Heart left ventricle (tissue), 13 donors: ENCODE data around the gene FBXO42.

Experiments used
- POLR2A ChIP-seq, 2 donors: fragments of 450-650 bp; IDR thresholded peaks; one replicate each; pipeline ENCODE4 v1.6.1; 2017; ENCODE audit warnings: antibody characterized with exemption in 2 of 2, mild to moderate bottlenecking in 2 of 2, moderate library complexity in 2 of 2
- TF ChIP-seq, protein P1 (sequence below), 12 donors: fragments of 200-600 bp; sonication (generic) in 4 of 12; IDR thresholded peaks; one replicate each; pipeline versions ENCODE4 v1.5.0 to v1.8.0; 2018 to 2022; ENCODE audit warnings: antibody characterized with exemption in 12 of 12, mild to moderate bottlenecking in 5 of 12
- donor health status: ischemic (EF 13 %, LVEDD 7.1; RV severe dilation, severe dysfunction).
- donor health status: DM: no; HTN: yes; CAD: no.
- donor health status: DM: no; HTN: no; CAD: no.
- donor health status: ischemic (EF 25% LVEDD 6.9; RV normal size, moderate dysfunction).
- donor health status: ischemic (EF 25% LVEDD 5.7; RV mildly dilated, moderate dysfunction).
- donor health status: ischemic (EF 35%, LVEDD 5.7; RV mildly dilated, moderate dysfunction).
- donor health status: nonischemic (EF 11% LVEDD 7.7; RV severe dilation, severe dysfunction).
- donor health status: DM: yes; HTN: yes; CAD: no.
- donor health status: PGD.
- donor health status: ischemic (EF 29% LVEDD 5.4; RV normal size, mild dysfunction).
- donor health status: nonischemic (EF 23%, LVEDD 6.1; RV moderate dilation, normal function).

DNA sequence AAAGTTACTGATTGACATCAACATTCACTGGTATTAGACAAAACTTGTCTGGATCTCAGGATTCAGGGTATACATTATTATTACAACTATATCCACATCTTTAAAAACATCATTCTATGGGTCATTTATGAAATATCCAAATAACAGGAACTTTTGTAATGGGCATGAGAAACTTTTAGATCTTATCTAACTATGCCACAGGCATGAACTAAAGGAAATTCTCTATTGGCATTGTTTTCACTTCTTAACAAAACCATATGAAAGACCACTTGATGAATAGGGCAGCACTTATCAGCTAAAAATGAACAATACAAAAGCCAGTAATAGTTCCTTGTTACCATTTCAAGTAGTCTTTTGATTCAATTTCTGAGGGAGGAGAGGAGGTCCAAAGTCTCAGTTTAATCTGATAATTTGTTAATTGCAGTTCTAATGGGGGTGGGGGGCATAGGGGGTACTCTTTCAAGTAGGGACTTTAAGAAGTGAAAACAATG is 84.5 kb downstream of the FBXO42 start:
- TF ChIP-seq, protein P1, sequence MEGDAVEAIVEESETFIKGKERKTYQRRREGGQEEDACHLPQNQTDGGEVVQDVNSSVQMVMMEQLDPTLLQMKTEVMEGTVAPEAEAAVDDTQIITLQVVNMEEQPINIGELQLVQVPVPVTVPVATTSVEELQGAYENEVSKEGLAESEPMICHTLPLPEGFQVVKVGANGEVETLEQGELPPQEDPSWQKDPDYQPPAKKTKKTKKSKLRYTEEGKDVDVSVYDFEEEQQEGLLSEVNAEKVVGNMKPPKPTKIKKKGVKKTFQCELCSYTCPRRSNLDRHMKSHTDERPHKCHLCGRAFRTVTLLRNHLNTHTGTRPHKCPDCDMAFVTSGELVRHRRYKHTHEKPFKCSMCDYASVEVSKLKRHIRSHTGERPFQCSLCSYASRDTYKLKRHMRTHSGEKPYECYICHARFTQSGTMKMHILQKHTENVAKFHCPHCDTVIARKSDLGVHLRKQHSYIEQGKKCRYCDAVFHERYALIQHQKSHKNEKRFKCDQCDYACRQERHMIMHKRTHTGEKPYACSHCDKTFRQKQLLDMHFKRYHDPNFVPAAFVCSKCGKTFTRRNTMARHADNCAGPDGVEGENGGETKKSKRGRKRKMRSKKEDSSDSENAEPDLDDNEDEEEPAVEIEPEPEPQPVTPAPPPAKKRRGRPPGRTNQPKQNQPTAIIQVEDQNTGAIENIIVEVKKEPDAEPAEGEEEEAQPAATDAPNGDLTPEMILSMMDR (IDR thresholded peaks at IDR 0.05): no peak
- TF ChIP-seq POLR2A (IDR thresholded peaks at IDR 0.05): no peak
